Psoas muscle (tissue), 8 donors: Measurements from ENCODE around the gene RAB3A. TPM values are rescaled to one million over a fixed set of nuclear protein-coding genes. Genes with fewer than 3 reads are reported as not detected.

Source experiments
- ATAC-seq, 4 donors: fragments of 200-7000 bp; cut with Tn5 transposase; one replicate each; pipeline ENCODE4 v1.9.1; 2020; ENCODE audit warnings: moderate library complexity in 3 of 4, mild to moderate bottlenecking in 2 of 4
- DNase-seq, 2 donors: peaks; one replicate each; pipeline ENCODE4 v3.0.0-alpha.2; 2020
- H3K27ac ChIP-seq: fragments of 200-600 bp; one replicate; pipeline ENCODE4 v1.8.0; 2022
- H3K27me3 ChIP-seq, 3 donors: fragments of 200-600 bp in 1 of 3; one replicate each; pipeline versions ENCODE4 v1.6.1 to v1.8.0; 2013 to 2022; ENCODE audit warnings: low read length in 2 of 3, mild to moderate bottlenecking in 2 of 3, moderate library complexity in 1 of 3; ENCODE audit not compliant: insufficient read depth in 3 of 3
- H3K36me3 ChIP-seq, 2 donors: fragments of 200-600 bp in 1 of 2; one replicate each; pipeline versions ENCODE4 v1.6.1 to v1.8.0; 2013 to 2022; ENCODE audit warnings: low read depth in 1 of 2, mild to moderate bottlenecking in 1 of 2, moderate library complexity in 1 of 2; ENCODE audit not compliant: insufficient read depth in 1 of 2
- H3K4me1 ChIP-seq: fragments of 200-600 bp; one replicate; pipeline ENCODE4 v1.8.0; 2022
- H3K4me3 ChIP-seq: fragments of 200-600 bp; one replicate; pipeline ENCODE4 v1.8.0; 2022; ENCODE audit warnings: mild to moderate bottlenecking
- H3K9me3 ChIP-seq: fragments of 200-600 bp; one replicate; pipeline ENCODE4 v1.8.0; 2022
- CTCF ChIP-seq: fragments of 200-600 bp; IDR thresholded peaks from one replicate; pipeline ENCODE4 v1.8.0; 2022; ENCODE audit warnings: antibody characterized with exemption
- WGBS, 3 donors: extraction: QIAGEN DNeasy Blood & Tissue Kit; methylation state at CpG; one replicate each; pipeline versions ENCODE4 v1.1.6 to v1.1.7; 2013; 5-methylcytosine and 5-hydroxymethylcytosine counted together
- intact Hi-C, 2 donors: fragments of 100-400 bp; cut with DNase I; formaldehyde crosslinking; loops; one replicate each; pipeline versions ENCODE4 v1.11.0 to v1.14.2; 2022
- polyA plus RNA-seq, 3 donors: library from polyadenylated mRNA; stranded (reverse); fragments of 200-250 nt; gene quantifications; one replicate each; pipeline ENCODE4 v1.2.3, GENCODE V29; 2013
- total RNA-seq, 4 donors: library from RNA; stranded (reverse); fragmentation: NEBNext Ultra II Directional in 2 of 4; extraction: Animal tissue kit (Norgen Biotek cat#: 25700) in 2 of 4; gene quantifications; one replicate each; pipeline versions ENCODE4 v1.2.1 to v1.2.4, GENCODE V29; 2021 to 2023
- donor health status: healthy with polysubstance abuse.
- donor health status: DM: no; HTN: no; CAD: no; lungs with moderate emphysema.
- donor health status: Bipolar disorder and iron deficiency.
- donor health status: healthy.
- donor health status: DM: yes; HTN: yes; CAD: no.
- donor health status: DM: no; HTN: no; CAD: no.
- donor health status: DM: no; HTN: no; CAD: no.
- donor health status: DM: yes; HTN: yes; CAD: no.

RAB3A gene
- total and polyA plus RNA-seq, 7 donors = 0.44 to 3.6 (median 0.86) TPM

DNA sequence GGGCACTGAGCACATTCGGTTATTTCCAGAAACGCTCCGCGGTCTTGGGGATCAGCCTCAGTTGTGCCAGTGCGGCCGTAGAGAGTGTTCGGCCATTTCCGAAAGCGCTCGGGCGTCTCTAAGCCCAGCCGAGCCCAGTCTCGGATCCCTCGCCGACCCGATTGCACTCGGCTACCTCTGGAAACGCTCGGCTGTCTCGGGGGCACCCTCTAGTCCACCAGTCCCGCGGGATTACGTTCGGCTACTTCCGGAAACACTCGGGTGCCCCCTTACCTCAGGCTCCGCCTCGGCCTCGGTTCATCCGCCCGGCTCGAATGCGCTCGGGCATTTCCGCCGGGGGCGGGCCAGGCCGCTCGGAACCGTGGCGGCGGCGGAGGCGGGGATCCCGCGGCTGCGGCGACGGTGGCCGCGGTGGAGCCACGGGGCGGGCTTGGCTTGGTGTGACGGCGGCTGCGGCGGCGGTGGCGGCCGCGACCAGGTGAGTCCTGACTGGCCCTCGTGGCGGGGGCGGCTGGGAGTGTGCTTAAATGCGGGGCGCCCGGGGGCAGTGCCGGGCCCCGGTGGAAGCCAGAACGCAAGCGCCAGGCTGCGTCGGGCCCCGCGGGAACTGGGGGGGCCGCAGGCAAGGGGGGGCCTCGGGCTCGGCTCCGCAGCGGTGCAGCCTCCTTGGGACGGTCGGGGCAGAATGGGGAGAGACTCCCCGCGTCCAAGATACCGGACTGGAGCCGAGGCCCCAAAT is 50.9 kb downstream of the RAB3A start, which contains the start of gene PIK3R2:
Gene PIK3R2, plus strand, starts transcription at position 347 of the 739 bp plus-strand sequence. CDS start 2,717 bp downstream, outside the sequence.
- Histone ChIP-seq H3K4me3 (peak within 1 kb of the TSS; percentile 76), H3K27me3 (no peaks in the 10 kb centered on the region), H3K36me3 (peaks cover 0 to 6% of the 10 kb centered on the region in 2 donors), H3K9me3 (no peaks in the 10 kb centered on the region), H3K4me1 (peaks cover 47% of the 10 kb centered on the region), H3K27ac (peak within 1 kb of the TSS; percentile 92)
- 0 to 1% (median 0%) methylated on average over 58 to 86 of the region's 86 CpGs for WGBS, 3 donors
- intact Hi-C loops = loop anchor here (5.0 to 10.0 kb wide), 3 partner anchors 36 to 148 kb away; partner anchors contain the start of gene ARRDC2 (in 1 of the 2)
- DNase-seq (peak; percentile 100), ATAC-seq (peak; percentile 87 to 92 (median 90))
- no peak for TF ChIP-seq CTCF

- peak; percentile 53 for TF ChIP-seq CTCF
- no peaks in the 10 kb centered on the region for H3K9me3 ChIP-seq
- peak; percentile 95 to 97 for DNase-seq
- WGBS, 3 donors = 0 to 1% (median 0%) methylated on average over 22 of the region's 22 CpGs
- H3K36me3 ChIP-seq = peaks cover 0 to 7% of the 10 kb centered on the region in 2 donors
- H3K27ac ChIP-seq = peak overlapping the region; percentile 92
- peak; percentile 48 to 76 (median 67) for ATAC-seq
- no peaks in the 10 kb centered on the region for H3K27me3 ChIP-seq
- intact Hi-C loops = loop anchor here (5.0 to 10.0 kb wide), 3 partner anchors 35 to 148 kb away; partner anchors contain the start of gene ARRDC2 (in 1 of the 2)
- H3K4me3 ChIP-seq = peak overlapping the region; percentile 76
- H3K4me1 ChIP-seq = peaks cover 41% of the 10 kb centered on the region
These were observed 51.4 kb downstream of the RAB3A start for GRCh38 chr19:18152442-18152816.

DNA sequence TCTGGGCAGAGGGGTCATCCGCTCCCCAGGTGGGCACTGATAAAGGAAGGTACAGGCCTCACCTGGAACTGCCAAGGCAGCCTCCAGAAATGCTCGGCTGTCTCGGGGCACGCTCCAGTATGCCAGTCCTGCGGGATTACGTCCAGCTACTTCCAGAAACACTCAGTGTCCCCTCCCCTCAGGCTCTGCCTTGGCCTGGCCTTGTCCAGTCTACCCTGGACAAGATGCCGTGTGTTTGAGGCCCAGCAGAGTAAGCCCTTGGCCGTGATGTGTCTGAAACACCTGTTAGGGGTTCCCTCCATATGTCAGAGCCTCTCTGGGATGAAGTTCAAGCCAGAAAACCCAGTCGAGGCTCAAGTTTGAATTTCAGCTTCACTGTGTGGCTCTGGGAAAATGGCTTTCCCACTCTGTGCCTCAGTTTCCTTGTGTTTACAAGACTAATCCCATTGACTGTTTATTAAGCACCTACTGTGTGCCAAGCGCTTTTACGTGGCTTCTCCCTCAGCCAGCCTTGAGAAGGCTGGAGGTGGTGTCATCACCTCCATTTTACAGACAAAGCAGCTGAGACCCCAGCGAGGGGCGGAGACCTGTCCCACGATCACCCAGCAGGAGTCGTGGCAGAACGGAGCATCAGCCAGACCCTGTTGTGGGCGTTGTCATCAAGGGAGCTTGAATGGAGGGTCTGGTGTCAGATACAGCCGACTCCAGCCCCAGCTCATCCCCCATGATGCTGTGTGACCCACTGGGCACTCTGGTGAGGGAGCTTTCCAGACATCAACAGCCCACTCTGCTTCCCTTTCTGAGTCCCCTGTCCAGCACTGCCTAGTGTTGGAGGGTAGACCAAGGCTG is 52.8 kb downstream of the RAB3A start:
- no peaks in the 10 kb centered on the region for H3K27me3 ChIP-seq
- H3K4me1 ChIP-seq = peaks cover 27% of the 10 kb centered on the region
- H3K9me3 ChIP-seq = no peaks in the 10 kb centered on the region
- no peak for DNase-seq
- H3K4me3 ChIP-seq = no peak overlapping the region
- peaks cover 0 to 10% of the 10 kb centered on the region in 2 donors for H3K36me3 ChIP-seq
- no peak overlapping the region for H3K27ac ChIP-seq
- no peak for TF ChIP-seq CTCF
- intact Hi-C loops = loop anchor here (5.0 to 10.0 kb wide), 3 partner anchors 34 to 146 kb away; partner anchors contain the start of gene ARRDC2 (in 1 of the 2)
- ATAC-seq = no peak
- WGBS, 3 donors = 69 to 76% (median 70%) methylated on average over 18 of the region's 18 CpGs

DNA sequence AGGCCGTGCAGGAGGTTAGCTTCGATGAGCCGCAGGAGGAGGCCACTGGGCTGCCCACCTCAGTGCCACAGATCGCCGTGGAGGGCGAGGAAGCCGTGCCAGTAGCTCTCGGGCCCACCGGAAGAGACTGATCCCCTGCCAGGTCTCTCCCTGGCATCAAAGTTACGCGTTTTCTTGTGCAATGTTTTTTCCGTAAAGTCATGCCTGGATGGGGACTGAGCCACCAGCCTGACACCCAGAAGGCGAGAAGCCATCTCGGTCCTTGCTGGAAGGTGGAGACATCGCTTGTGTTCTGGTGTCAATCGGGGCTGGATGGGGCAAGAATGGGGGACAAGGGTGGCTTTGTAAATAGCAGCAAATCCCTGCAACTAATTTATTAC is 54.3 kb downstream of the RAB3A start:
- 43 to 47% (median 44%) methylated on average over 16 of the region's 16 CpGs for WGBS, 3 donors

More for the DNA sequence above, 54.3 kb downstream of the RAB3A start:
- ATAC-seq (no peak), DNase-seq (no peak)
- intact Hi-C loops = no loop called here
- H3K27me3 ChIP-seq = no peaks in the 10 kb centered on the region
- H3K9me3 ChIP-seq = no peaks in the 10 kb centered on the region
- peaks cover 21% of the 10 kb centered on the region for H3K4me1 ChIP-seq
- peak overlapping the region; percentile 46 for H3K27ac ChIP-seq
- peak overlapping the region; percentile 53 for H3K4me3 ChIP-seq
- no peak for TF ChIP-seq CTCF
- peaks cover 0 to 16% of the 10 kb centered on the region in 2 donors for H3K36me3 ChIP-seq
